ENCODE results near the gene DRD4. TPM values are rescaled to one million over a fixed set of nuclear protein-coding genes. Genes with fewer than 3 reads are reported as not detected.
"Not testable (repeated sequence)": the region's sequence is repeated elsewhere in the genome, so short reads cannot be mapped to it uniquely, and the experiment has no call there.

Gene DRD4
- total and polyA plus RNA-seq, 7 donors = 0.28 to 2.2 (median 0.41) TPM; not detected in 4

GRCh38 chr11:645536-645935 is 8.5 kb downstream of the DRD4 start:
- Histone ChIP-seq H3K27me3 (peaks cover 0 to 2% (median 0%) of the 10 kb centered on the region in 3 donors), H3K4me3 (no peak overlapping the region), H3K4me1 (no peaks in the 10 kb centered on the region), H3K27ac (no peak overlapping the region), H3K36me3 (peaks cover 0 to 32% (median 2%) of the 10 kb centered on the region in 4 donors), H3K9me3 (no peaks in the 10 kb centered on the region)
- WGBS, 2 donors = 75 to 79% methylated on average over 16 of the region's 16 CpGs
- intact Hi-C loops (cut with DNase I) = no loop called here
- DNase-seq = no peak
- TF ChIP-seq POLR2A (IDR thresholded peaks at IDR 0.05) (no peak), EP300 (IDR thresholded peaks at IDR 0.05) (no peak), POLR2AphosphoS5 (IDR thresholded peaks at IDR 0.05) (no peak)
- TF ChIP-seq, protein P1, sequence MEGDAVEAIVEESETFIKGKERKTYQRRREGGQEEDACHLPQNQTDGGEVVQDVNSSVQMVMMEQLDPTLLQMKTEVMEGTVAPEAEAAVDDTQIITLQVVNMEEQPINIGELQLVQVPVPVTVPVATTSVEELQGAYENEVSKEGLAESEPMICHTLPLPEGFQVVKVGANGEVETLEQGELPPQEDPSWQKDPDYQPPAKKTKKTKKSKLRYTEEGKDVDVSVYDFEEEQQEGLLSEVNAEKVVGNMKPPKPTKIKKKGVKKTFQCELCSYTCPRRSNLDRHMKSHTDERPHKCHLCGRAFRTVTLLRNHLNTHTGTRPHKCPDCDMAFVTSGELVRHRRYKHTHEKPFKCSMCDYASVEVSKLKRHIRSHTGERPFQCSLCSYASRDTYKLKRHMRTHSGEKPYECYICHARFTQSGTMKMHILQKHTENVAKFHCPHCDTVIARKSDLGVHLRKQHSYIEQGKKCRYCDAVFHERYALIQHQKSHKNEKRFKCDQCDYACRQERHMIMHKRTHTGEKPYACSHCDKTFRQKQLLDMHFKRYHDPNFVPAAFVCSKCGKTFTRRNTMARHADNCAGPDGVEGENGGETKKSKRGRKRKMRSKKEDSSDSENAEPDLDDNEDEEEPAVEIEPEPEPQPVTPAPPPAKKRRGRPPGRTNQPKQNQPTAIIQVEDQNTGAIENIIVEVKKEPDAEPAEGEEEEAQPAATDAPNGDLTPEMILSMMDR (IDR thresholded peaks at IDR 0.05) = no peak

GRCh38 chr11:646214-646613 is 9.1 kb downstream of the DRD4 start:
- 73 to 84% methylated on average over 14 of the region's 14 CpGs for WGBS, 2 donors
- Histone ChIP-seq H3K27me3 (no peaks in the 10 kb centered on the region), H3K4me1 (no peaks in the 10 kb centered on the region), H3K27ac (no peak overlapping the region), H3K9me3 (no peaks in the 10 kb centered on the region), H3K4me3 (no peak overlapping the region), H3K36me3 (peaks cover 0 to 33% (median 4%) of the 10 kb centered on the region in 4 donors)
- intact Hi-C loops (cut with DNase I) = no loop called here
- no peak for DNase-seq
- TF ChIP-seq POLR2A (IDR thresholded peaks at IDR 0.05) = no peak
- no peak for TF ChIP-seq POLR2AphosphoS5 (IDR thresholded peaks at IDR 0.05)
- TF ChIP-seq, protein P1 (IDR thresholded peaks at IDR 0.05) = no peak
- no peak for TF ChIP-seq EP300 (IDR thresholded peaks at IDR 0.05)

GRCh38 chr11:647672-648158 is 10.6 kb downstream of the DRD4 start:
- DNase-seq; intact Hi-C loops (cut with DNase I); H3K9me3 ChIP-seq; H3K4me3 ChIP-seq; H3K27ac ChIP-seq; H3K27me3 ChIP-seq; H3K4me1 ChIP-seq: not testable (repeated sequence)
- WGBS, 2 donors = 84 to 91% methylated on average over 10 of the region's 14 CpGs
- H3K36me3 ChIP-seq = peaks cover 0 to 29% (median 3%) of the 10 kb centered on the region in 4 donors

GRCh38 chr11:650482-650881 is 13.4 kb downstream of the DRD4 start:
- 95 to 97% methylated on average over 10 of the region's 10 CpGs for WGBS, 2 donors
- intact Hi-C loops (cut with DNase I) = no loop called here
- Histone ChIP-seq H3K9me3 (no peaks in the 10 kb centered on the region), H3K27ac (no peak overlapping the region), H3K4me3 (no peak overlapping the region), H3K36me3 (peaks cover 0 to 23% (median 3%) of the 10 kb centered on the region in 4 donors), H3K27me3 (no peaks in the 10 kb centered on the region), H3K4me1 (no peaks in the 10 kb centered on the region)
- TF ChIP-seq POLR2A (IDR thresholded peaks at IDR 0.05) = no peak
- TF ChIP-seq, protein P1 (IDR thresholded peaks at IDR 0.05) = no peak
- no peak for TF ChIP-seq POLR2AphosphoS5 (IDR thresholded peaks at IDR 0.05)
- TF ChIP-seq EP300 (IDR thresholded peaks at IDR 0.05) = no peak
- no peak for DNase-seq

DNA sequence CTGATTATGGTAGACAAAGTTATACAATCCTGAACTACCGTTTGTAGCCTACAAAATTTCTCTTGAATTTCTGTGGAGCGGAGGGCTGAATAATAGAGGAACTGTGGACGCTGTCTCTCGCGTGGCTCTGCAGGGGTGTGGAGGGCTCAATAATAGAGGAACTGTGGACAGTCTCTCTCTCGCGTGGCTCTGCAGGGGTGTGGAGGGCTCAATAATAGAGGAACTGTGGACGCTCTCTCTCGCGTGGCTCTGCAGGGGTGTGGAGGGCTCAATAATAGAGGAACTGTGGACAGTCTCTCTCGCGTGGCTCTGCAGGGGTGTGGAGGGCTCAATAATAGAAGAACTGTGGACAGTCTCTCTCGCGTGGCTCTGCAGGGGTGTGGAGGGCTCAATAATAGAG is 16.1 kb downstream of the DRD4 start:
- WGBS, 2 donors = 89 to 91% methylated on average over 14 of the region's 14 CpGs
- H3K4me3 ChIP-seq; intact Hi-C loops (cut with DNase I): not testable (repeated sequence)

GRCh38 chr11:653837-654236 is 16.8 kb downstream of the DRD4 start:
- H3K4me3 ChIP-seq = no peak overlapping the region
- intact Hi-C loops (cut with DNase I) = no loop called here
- no peaks in the 10 kb centered on the region for H3K4me1 ChIP-seq
- H3K9me3 ChIP-seq = no peaks in the 10 kb centered on the region
- DNase-seq = no peak
- 86 to 95% methylated on average over 15 of the region's 15 CpGs for whole genome bisulfite sequencing, 2 donors
- H3K36me3 ChIP-seq = peaks cover 0 to 41% (median 5%) of the 10 kb centered on the region in 4 donors
- TF ChIP-seq POLR2AphosphoS5 (IDR thresholded peaks at IDR 0.05) (no peak), POLR2A (IDR thresholded peaks at IDR 0.05) (no peak), EP300 (IDR thresholded peaks at IDR 0.05) (no peak)
- TF ChIP-seq, protein P1 (IDR thresholded peaks at IDR 0.05) = no peak
- H3K27ac ChIP-seq = no peak overlapping the region
- H3K27me3 ChIP-seq = no peaks in the 10 kb centered on the region

More for the DNA sequence above, 16.1 kb downstream of the DRD4 start:
- DNase-seq, H3K27me3 ChIP-seq, H3K27ac ChIP-seq, H3K9me3 ChIP-seq, H3K4me1 ChIP-seq: not testable (repeated sequence)
- peaks cover 0 to 34% (median 3%) of the 10 kb centered on the region in 4 donors for H3K36me3 ChIP-seq

- H3K9me3 ChIP-seq; DNase-seq; intact Hi-C loops (cut with DNase I); H3K4me1 ChIP-seq; H3K27me3 ChIP-seq; H3K27ac ChIP-seq; H3K4me3 ChIP-seq: not testable (repeated sequence)
- H3K36me3 ChIP-seq = peaks cover 0 to 46% (median 8%) of the 10 kb centered on the region in 4 donors
- WGBS, 2 donors = 80 to 89% methylated on average over 12 of the region's 12 CpGs
Measured at GRCh38 chr11:654444-654843, 17.4 kb downstream of the DRD4 start.

Measured in sigmoid colon (tissue), 7 donors.